Measurements from ENCODE around the gene FAS.

DNA sequence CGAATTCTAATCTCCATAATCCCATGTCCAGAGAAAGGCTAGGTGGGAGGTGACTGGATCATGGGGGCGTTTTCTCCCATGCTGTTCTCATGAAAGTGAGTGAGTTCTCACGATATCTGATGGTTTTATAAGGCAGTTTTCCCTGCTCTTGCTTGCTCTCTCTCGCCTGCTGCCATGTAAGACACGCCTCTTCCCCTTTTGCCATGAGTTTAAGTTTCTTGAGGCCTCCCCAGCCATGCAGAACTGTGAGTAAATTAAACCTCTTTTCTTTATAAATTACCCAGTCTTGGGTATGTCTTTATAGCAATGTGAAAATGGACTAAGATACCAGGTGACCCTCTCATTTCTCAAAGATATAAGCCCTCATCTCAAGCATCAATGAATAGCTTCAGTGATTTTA is 36.9 kb upstream of the FAS start:
- TF ChIP-seq, protein P1, sequence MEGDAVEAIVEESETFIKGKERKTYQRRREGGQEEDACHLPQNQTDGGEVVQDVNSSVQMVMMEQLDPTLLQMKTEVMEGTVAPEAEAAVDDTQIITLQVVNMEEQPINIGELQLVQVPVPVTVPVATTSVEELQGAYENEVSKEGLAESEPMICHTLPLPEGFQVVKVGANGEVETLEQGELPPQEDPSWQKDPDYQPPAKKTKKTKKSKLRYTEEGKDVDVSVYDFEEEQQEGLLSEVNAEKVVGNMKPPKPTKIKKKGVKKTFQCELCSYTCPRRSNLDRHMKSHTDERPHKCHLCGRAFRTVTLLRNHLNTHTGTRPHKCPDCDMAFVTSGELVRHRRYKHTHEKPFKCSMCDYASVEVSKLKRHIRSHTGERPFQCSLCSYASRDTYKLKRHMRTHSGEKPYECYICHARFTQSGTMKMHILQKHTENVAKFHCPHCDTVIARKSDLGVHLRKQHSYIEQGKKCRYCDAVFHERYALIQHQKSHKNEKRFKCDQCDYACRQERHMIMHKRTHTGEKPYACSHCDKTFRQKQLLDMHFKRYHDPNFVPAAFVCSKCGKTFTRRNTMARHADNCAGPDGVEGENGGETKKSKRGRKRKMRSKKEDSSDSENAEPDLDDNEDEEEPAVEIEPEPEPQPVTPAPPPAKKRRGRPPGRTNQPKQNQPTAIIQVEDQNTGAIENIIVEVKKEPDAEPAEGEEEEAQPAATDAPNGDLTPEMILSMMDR (IDR thresholded peaks at IDR 0.05; ENCODE audit: low read depth, low read length, missing input control): no peak
- no peak for TF ChIP-seq GABPA (IDR thresholded peaks at IDR 0.05 in 1 of 2, conservative IDR thresholded peaks at IDR 0.05 in 1 of 2)
- TF ChIP-seq, protein P2, sequence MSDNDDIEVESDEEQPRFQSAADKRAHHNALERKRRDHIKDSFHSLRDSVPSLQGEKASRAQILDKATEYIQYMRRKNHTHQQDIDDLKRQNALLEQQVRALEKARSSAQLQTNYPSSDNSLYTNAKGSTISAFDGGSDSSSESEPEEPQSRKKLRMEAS (IDR thresholded peaks at IDR 0.05): no peak
- TF ChIP-seq, protein P3, sequence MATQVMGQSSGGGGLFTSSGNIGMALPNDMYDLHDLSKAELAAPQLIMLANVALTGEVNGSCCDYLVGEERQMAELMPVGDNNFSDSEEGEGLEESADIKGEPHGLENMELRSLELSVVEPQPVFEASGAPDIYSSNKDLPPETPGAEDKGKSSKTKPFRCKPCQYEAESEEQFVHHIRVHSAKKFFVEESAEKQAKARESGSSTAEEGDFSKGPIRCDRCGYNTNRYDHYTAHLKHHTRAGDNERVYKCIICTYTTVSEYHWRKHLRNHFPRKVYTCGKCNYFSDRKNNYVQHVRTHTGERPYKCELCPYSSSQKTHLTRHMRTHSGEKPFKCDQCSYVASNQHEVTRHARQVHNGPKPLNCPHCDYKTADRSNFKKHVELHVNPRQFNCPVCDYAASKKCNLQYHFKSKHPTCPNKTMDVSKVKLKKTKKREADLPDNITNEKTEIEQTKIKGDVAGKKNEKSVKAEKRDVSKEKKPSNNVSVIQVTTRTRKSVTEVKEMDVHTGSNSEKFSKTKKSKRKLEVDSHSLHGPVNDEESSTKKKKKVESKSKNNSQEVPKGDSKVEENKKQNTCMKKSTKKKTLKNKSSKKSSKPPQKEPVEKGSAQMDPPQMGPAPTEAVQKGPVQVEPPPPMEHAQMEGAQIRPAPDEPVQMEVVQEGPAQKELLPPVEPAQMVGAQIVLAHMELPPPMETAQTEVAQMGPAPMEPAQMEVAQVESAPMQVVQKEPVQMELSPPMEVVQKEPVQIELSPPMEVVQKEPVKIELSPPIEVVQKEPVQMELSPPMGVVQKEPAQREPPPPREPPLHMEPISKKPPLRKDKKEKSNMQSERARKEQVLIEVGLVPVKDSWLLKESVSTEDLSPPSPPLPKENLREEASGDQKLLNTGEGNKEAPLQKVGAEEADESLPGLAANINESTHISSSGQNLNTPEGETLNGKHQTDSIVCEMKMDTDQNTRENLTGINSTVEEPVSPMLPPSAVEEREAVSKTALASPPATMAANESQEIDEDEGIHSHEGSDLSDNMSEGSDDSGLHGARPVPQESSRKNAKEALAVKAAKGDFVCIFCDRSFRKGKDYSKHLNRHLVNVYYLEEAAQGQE (IDR thresholded peaks at IDR 0.05): no peak
- no peak for TF ChIP-seq YY1 (IDR thresholded peaks at IDR 0.05)
- no peak for TF ChIP-seq HNF4A (conservative IDR thresholded peaks at IDR 0.05)
- TF ChIP-seq, protein P4, sequence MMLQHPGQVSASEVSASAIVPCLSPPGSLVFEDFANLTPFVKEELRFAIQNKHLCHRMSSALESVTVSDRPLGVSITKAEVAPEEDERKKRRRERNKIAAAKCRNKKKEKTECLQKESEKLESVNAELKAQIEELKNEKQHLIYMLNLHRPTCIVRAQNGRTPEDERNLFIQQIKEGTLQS (IDR thresholded peaks at IDR 0.05): no peak
- TF ChIP-seq FOXA1 (IDR thresholded peaks at IDR 0.05): no peak
- TF ChIP-seq RXRA (IDR thresholded peaks at IDR 0.05): no peak
- no peak for TF ChIP-seq EGR1 (IDR thresholded peaks at IDR 0.05; ENCODE audit: low read depth in 2 of 2)
- TF ChIP-seq RAD21 (IDR thresholded peaks at IDR 0.05): no peak
- TF ChIP-seq TAF1 (conservative IDR thresholded peaks at IDR 0.05): no peak
- no peak for TF ChIP-seq NR2F2 (IDR thresholded peaks at IDR 0.05)

All from liver (tissue), 3 donors.